HepG2 (cell line): ENCODE data around the gene COMMD7. TPM values are rescaled to one million over a fixed set of nuclear protein-coding genes. Genes with fewer than 3 reads are reported as not detected.

Experiments used
- ATAC-seq: fragments of 200-7000 bp; cut with Tn5 transposase; 3 replicates; pipeline ENCODE4 v1.9.1; 2020; ENCODE audit warnings: mild to moderate bottlenecking, moderate library complexity
- BruUV-seq: library from RNA; stranded (reverse); fragments of 400-500 nt; replicated peaks from 2 replicates; lab custom pipeline; 2021; lab: Mats Ljungman, UMichigan
- CTCF ChIA-PET: fragments of 300-600 bp; formaldehyde crosslinking; extraction: SDS; loops from one replicate; lab custom pipeline; 2021; ENCODE audit warnings: low total read pairs, inconsistent platforms, low intra/inter-chr PET ratio; lab: Yijun Ruan, JAX
- POLR2A ChIA-PET: fragments of 350-600 bp; sonication (Branson Sonifier 250); formaldehyde crosslinking; loops from one replicate; lab custom pipeline; 2020; ENCODE audit warnings: antibody characterized with exemption, inconsistent platforms; lab: Yijun Ruan, JAX
- DNase-seq: peaks from one replicate; pipeline ENCODE4 v3.0.0-alpha.2; 2015; ENCODE audit warnings: low spot score
- FAIRE-seq: peaks from 3 replicates; lab custom pipeline; 2011; peaks lifted over from hg19 to GRCh38; lab: Jason Lieb, UNC
- H2AFZ ChIP-seq: one replicate; pipeline ENCODE4 v1.6.1; 2011; ENCODE audit warnings: low read length, inconsistent platforms
- H3K27ac ChIP-seq: fragments of 300-600 bp; 3 replicates; pipeline ENCODE4 v1.8.0; 2011; ENCODE audit warnings: mixed run types, mild to moderate bottlenecking, mixed read lengths, low read length, inconsistent platforms; ENCODE audit not compliant: insufficient read depth; ENCODE audit errors: extremely low read length
- H3K27me3 ChIP-seq, 2 experiments: fragments of 200-600 bp in 1 of 2; 2 replicates in 1 of 2; 3 replicates in 1 of 2; pipeline versions ENCODE4 v1.6.0 to v1.8.0; 2011; ENCODE audit warnings: low read length in 2 of 2, mild to moderate bottlenecking in 2 of 2, moderate library complexity in 2 of 2, inconsistent platforms in 1 of 2; ENCODE audit not compliant: insufficient read depth in 2 of 2, control insufficient read depth in 1 of 2
- H3K36me3 ChIP-seq, 2 experiments: fragments of 200-600 bp in 1 of 2; replicated peaks in 1 of 2; 2 replicates in 1 of 2; 3 replicates in 1 of 2; pipeline versions ENCODE4 v1.5.1 to v1.8.0; 2011; ENCODE audit warnings: low read length in 2 of 2, inconsistent platforms in 1 of 2; ENCODE audit not compliant: insufficient read depth in 2 of 2, control insufficient read depth in 1 of 2
- H3K4me1 ChIP-seq: 2 replicates; pipeline ENCODE4 v1.5.1; 2012; ENCODE audit warnings: low read length, inconsistent platforms; ENCODE audit not compliant: insufficient read depth
- H3K4me2 ChIP-seq: 2 replicates; pipeline ENCODE4 v1.6.0; 2011; ENCODE audit warnings: low read depth, low read length, inconsistent platforms
- H3K4me3 ChIP-seq, 3 experiments: fragments of 200-600 bp in 1 of 3; sonication (generic), shearing (Covaris generic) in 1 of 3; replicated peaks in 1 of 3; 2 replicates each; pipeline ENCODE4 v1.5.1; 2011 to 2016; ENCODE audit warnings: low read length in 3 of 3, inconsistent platforms in 2 of 3, low read depth in 2 of 3, mild to moderate bottlenecking in 2 of 3, control low read depth in 1 of 3, mixed read lengths in 1 of 3; ENCODE audit not compliant: insufficient read depth in 1 of 3
- H3K79me2 ChIP-seq: one replicate; pipeline ENCODE4 v1.6.1; 2011; ENCODE audit warnings: low read length, inconsistent platforms; ENCODE audit not compliant: insufficient read depth
- H3K9ac ChIP-seq: 2 replicates; pipeline ENCODE4 v1.6.0; 2011; ENCODE audit warnings: mild to moderate bottlenecking, low read depth, low read length, inconsistent platforms; ENCODE audit not compliant: insufficient read depth
- H3K9me3 ChIP-seq: 2 replicates; pipeline ENCODE4 v1.5.1; 2012; ENCODE audit warnings: mild to moderate bottlenecking, low read length
- H4K20me1 ChIP-seq: 2 replicates; pipeline ENCODE4 v1.6.0; 2011; ENCODE audit warnings: inconsistent platforms, mild to moderate bottlenecking, low read length, moderate library complexity; ENCODE audit not compliant: insufficient read depth
- FOSL1 ChIP-seq: sonication (generic); formaldehyde crosslinking; IDR thresholded peaks from 2 replicates; pipeline ENCODE4 v1.9.0; 2021; ENCODE audit warnings: missing genetic modification reagents, borderline replicate concordance
- KDM3A ChIP-seq: IDR thresholded peaks from 2 replicates; pipeline ENCODE4 v1.6.1; 2018; ENCODE audit warnings: low read depth, missing compliant biosample characterization
- KMT2A ChIP-seq: sonication (generic); formaldehyde crosslinking; IDR thresholded peaks from 2 replicates; pipeline ENCODE4 v1.4.0; 2020; ENCODE audit warnings: missing genetic modification reagents
- NCOA2 ChIP-seq: sonication (generic); formaldehyde crosslinking; IDR thresholded peaks from 2 replicates; pipeline ENCODE4 v1.8.0; 2022; ENCODE audit warnings: inconsistent platforms
- NFKB2 ChIP-seq: sonication (generic); formaldehyde crosslinking; IDR thresholded peaks from 2 replicates; pipeline ENCODE4 v1.4.0; 2020; ENCODE audit warnings: missing genetic modification reagents, borderline replicate concordance
- PHF21A ChIP-seq: sonication (generic); formaldehyde crosslinking; IDR thresholded peaks from 2 replicates; pipeline ENCODE4 v1.5.0; 2020; ENCODE audit warnings: mild to moderate bottlenecking, missing genetic modification reagents
- RAD51 ChIP-seq: fragments of 450-650 bp; IDR thresholded peaks from 2 replicates; pipeline ENCODE4 v1.6.1; 2016; ENCODE audit warnings: borderline replicate concordance
- SOX13 ChIP-seq, 3 experiments: fragments of 450-650 bp in 1 of 3; sonication (generic) in 1 of 3; formaldehyde crosslinking in 1 of 3; IDR thresholded peaks in 2 of 3; conservative IDR thresholded peaks in 1 of 3; 2 replicates each; pipeline versions ENCODE4 v1.5.0 to v1.6.1; 2016 to 2020; ENCODE audit warnings: antibody characterized with exemption in 1 of 3, mild to moderate bottlenecking in 1 of 3, missing compliant biosample characterization in 1 of 3, missing genetic modification reagents in 1 of 3, moderate library complexity in 1 of 3
- ZBTB38 ChIP-seq: sonication (generic); formaldehyde crosslinking; IDR thresholded peaks from 2 replicates; pipeline ENCODE4 v1.5.1; 2020; ENCODE audit warnings: mild to moderate bottlenecking, missing genetic modification reagents
- ZNF121 ChIP-seq: sonication (generic); formaldehyde crosslinking; IDR thresholded peaks from 2 replicates; pipeline ENCODE4 v1.5.0; 2020; ENCODE audit warnings: mild to moderate bottlenecking, missing genetic modification reagents
- ZNF768 ChIP-seq: sonication (generic); formaldehyde crosslinking; IDR thresholded peaks from 2 replicates; pipeline ENCODE4 v1.4.0; 2020; ENCODE audit warnings: missing genetic modification reagents
- ZNF770 ChIP-seq: sonication (generic); formaldehyde crosslinking; IDR thresholded peaks from 2 replicates; pipeline ENCODE4 v1.5.0; 2020; ENCODE audit warnings: mild to moderate bottlenecking, missing genetic modification reagents
- ZNF83 ChIP-seq: sonication (generic); formaldehyde crosslinking; IDR thresholded peaks from 2 replicates; pipeline ENCODE4 v1.4.0; 2020; ENCODE audit warnings: missing genetic modification reagents, mild to moderate bottlenecking, borderline replicate concordance
- ZNF841 ChIP-seq: sonication (generic); formaldehyde crosslinking; IDR thresholded peaks from 2 replicates; pipeline ENCODE4 v1.8.1; 2023; ENCODE audit warnings: missing genetic modification reagents, borderline replicate concordance
- ZSCAN21 ChIP-seq: sonication (generic); formaldehyde crosslinking; IDR thresholded peaks from 2 replicates; pipeline ENCODE4 v1.8.0; 2022; ENCODE audit warnings: mild to moderate bottlenecking, missing genetic modification reagents, moderate library complexity, borderline replicate concordance
- WGBS: methylation state at CpG from one replicate; pipeline ENCODE4 v1.1.6; 2017; ENCODE audit warnings: low lambda C conversion rate; 5-methylcytosine and 5-hydroxymethylcytosine counted together
- in situ Hi-C: cut with HindIII; loops from 2 replicates; pipeline ENCODE4 v1.10.0; 2017; ENCODE audit warnings: low pct_unique_long_range_greater_than_20kb; ENCODE audit not compliant: extremely low pct_ligation_motif_present
- intact Hi-C: fragments of 100-400 bp; cut with micrococcal nuclease; formaldehyde crosslinking; loops from one replicate; pipeline ENCODE4 v1.10.0; 2022; ENCODE audit not compliant: unreplicated experiment
- polyA plus RNA-seq, 8 experiments: library from polyadenylated mRNA; depleted of rRNA in 3 of 8; stranded (reverse) in 7 of 8; unstranded in 1 of 8; fragments of >200 nt; fragmentation: Illumina TruSeq in 4 of 8; extraction: Trizol in 4 of 8; gene quantifications; 2 replicates each; pipeline versions ENCODE4 v1.2.1 to v1.2.3, GENCODE V29; 2011 to 2016; ENCODE audit warnings: low read depth in 4 of 8, missing spikeins in 1 of 8, mixed read lengths in 1 of 8; ENCODE audit not compliant: insufficient read depth in 1 of 8
- total RNA-seq, 5 experiments: library from RNA; depleted of rRNA; stranded (reverse); fragments of >200 nt; fragmentation: Illumina TruSeq; extraction: Trizol; gene quantifications; 2 replicates each; pipeline ENCODE4 v1.2.3, GENCODE V29; 2016; ENCODE audit warnings: low read depth in 1 of 5
- TF ChIP-seq, protein P1 (sequence below): sonication (generic); formaldehyde crosslinking; IDR thresholded peaks from 2 replicates; pipeline ENCODE4 v1.5.1; 2020; ENCODE audit warnings: mild to moderate bottlenecking, missing genetic modification reagents, moderate library complexity

Gene COMMD7
- total and polyA plus RNA-seq, 2 of the 13 experiments (the other 11 are each of a cell fraction or from before 2014, with no cell fraction given), result 42.1 to 53.3 TPM

- no peak overlapping the region for H3K9ac ChIP-seq
- no TSS peak for BruUV-seq
- H3K27me3 ChIP-seq, result no peaks in the 10 kb centered on the region; a peak in 1 of 5 replicates
- 65% methylated on average over 9 of the region's 9 CpGs for WGBS
- H3K4me1 ChIP-seq, result peaks cover 56% of the 10 kb centered on the region
- CTCF ChIA-PET, result no interaction called here
- no peak overlapping the region for H3K4me3 ChIP-seq
- H3K4me2 ChIP-seq, result 0 out of 2 replicates have a peak overlapping the region, but pooled peaks have one; percentile 14
- intact Hi-C loops, result no loop called here
- H4K20me1 ChIP-seq, result no peaks in the 10 kb centered on the region
- ATAC-seq (peak; percentile 11), DNase-seq (peak; percentile 68), FAIRE-seq (peak; percentile 71)
- in situ Hi-C loops, result loop anchor here (25.0 kb wide), 1 partner anchor 255 kb away; no protein-coding TSS in a partner anchor
- H3K36me3 ChIP-seq, result no peaks in the 10 kb centered on the region
- H2AFZ ChIP-seq, result no peak overlapping the region
- H3K9me3 ChIP-seq, result no peaks in the 10 kb centered on the region
- peak overlapping the region; percentile 38 for H3K27ac ChIP-seq
- peaks cover 7% of the 10 kb centered on the region for H3K79me2 ChIP-seq
- POLR2A ChIA-PET, result interaction anchor here (1.9 to 2.1 kb wide), 2 partner anchors 11 to 24 kb away, joined by 4 to 7 read pairs; partner anchors contain the start of gene COMMD7
- TF ChIP-seq SOX13 (IDR thresholded peaks at IDR 0.05) (no peak), SOX13 (CRISPR knock-in tag; conservative IDR thresholded peaks at IDR 0.05 in 1 of 2, IDR thresholded peaks at IDR 0.05 in 1 of 2) (peak in 1 of 2 experiments; percentile 44; a peak in 1 of 4 replicates), KDM3A (no peak), KMT2A (0 out of 2 replicates have a peak, but pooled peaks have one; percentile 10), ZNF83 (peak; percentile 80; the same call in 1 of the 2 replicates), ZBTB38 (CRISPR knock-in tag) (0 out of 2 replicates have a peak, but pooled peaks have one; percentile 2), NFKB2 (peak; percentile 65; the same call in 1 of the 2 replicates), ZNF768 (CRISPR knock-in tag) (0 out of 2 replicates have a peak, but pooled peaks have one; percentile 35), ZNF121 (CRISPR knock-in tag) (peak; percentile 77), RAD51 (peak; percentile 40; the same call in 1 of the 2 replicates), FOSL1 (no peak), PHF21A (CRISPR knock-in tag) (peak; percentile 31; the same call in 1 of the 2 replicates), ZSCAN21 (CRISPR knock-in tag) (no peak), ZNF770 (CRISPR knock-in tag) (peak; percentile 44; the same call in 1 of the 2 replicates), NCOA2 (CRISPR knock-in tag) (peak; percentile 44; the same call in 1 of the 2 replicates), ZNF841 (no peak)
- TF ChIP-seq, protein P1, sequence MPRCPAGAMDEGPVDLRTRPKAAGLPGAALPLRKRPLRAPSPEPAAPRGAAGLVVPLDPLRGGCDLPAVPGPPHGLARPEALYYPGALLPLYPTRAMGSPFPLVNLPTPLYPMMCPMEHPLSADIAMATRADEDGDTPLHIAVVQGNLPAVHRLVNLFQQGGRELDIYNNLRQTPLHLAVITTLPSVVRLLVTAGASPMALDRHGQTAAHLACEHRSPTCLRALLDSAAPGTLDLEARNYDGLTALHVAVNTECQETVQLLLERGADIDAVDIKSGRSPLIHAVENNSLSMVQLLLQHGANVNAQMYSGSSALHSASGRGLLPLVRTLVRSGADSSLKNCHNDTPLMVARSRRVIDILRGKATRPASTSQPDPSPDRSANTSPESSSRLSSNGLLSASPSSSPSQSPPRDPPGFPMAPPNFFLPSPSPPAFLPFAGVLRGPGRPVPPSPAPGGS, result no peak
Measured at GRCh38 chr20:32767418-32768198, 24.3 kb upstream of the COMMD7 start.
